Stimulated activated naive CD4-positive, alpha-beta T cell (primary cell): ENCODE data around the gene C12orf75.
"Not testable (repeated sequence)": the region's sequence is repeated elsewhere in the genome, so short reads cannot be mapped to it uniquely, and the experiment has no call there.

Experiments
- DNase-seq, 6 experiments: peaks; one replicate each; lab custom pipeline; 2025; lab: John Stamatoyannopoulos, UW

The C12orf75 gene

GRCh38 chr12:105330283-105330930 is at the start of gene C12orf75:
Gene C12orf75 (plus strand): TSS chr12:105330691. CDS start chr12:105330892, 201 bp downstream.
- DNase-seq: peak; percentile 53 to 77 (median 66)

GRCh38 chr12:105280966-105281693 is 49.4 kb upstream of the C12orf75 start:
- no peak for DNase-seq

DNA sequence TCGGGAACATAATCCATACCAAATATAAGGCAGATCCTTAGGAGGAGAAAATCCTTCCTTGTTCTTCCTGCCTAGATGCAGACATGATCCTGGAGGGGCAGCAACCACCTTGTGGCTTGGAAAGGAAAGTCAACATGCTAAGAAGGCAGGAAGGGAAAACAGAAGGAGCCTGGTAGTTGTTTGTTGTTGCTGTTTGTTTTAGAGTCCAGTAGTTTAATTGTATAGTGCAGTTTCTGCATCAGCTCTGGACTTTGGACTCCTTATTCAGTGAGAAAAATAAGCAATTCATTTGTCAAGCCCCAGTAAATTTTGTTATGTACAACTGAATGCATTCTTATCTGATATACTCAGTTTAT is 48.8 kb upstream of the C12orf75 start:
- DNase-seq: no peak

- DNase-seq: no peak
Measured at GRCh38 chr12:105285378-105285777, 45.1 kb upstream of the C12orf75 start.

DNA sequence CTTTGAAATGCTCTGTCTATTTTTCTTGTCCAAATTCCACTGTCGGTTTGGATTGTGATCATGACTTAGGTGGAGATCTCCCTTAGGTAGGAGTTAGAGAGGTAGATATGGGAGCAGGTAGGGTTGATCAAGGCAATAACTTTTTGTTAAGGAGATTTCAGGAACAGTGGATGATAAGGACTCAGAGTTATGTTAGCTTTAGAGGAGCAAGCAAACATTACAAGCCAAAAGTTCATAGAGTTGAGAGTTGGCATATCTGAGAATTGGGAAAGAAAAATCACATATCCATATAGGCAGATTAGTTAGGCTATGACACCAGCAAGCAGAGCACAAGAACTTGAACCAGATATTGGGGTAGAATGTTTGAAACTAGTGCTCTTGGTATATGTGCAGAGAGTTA is 43.1 kb upstream of the C12orf75 start:
- no peak for DNase-seq

DNA sequence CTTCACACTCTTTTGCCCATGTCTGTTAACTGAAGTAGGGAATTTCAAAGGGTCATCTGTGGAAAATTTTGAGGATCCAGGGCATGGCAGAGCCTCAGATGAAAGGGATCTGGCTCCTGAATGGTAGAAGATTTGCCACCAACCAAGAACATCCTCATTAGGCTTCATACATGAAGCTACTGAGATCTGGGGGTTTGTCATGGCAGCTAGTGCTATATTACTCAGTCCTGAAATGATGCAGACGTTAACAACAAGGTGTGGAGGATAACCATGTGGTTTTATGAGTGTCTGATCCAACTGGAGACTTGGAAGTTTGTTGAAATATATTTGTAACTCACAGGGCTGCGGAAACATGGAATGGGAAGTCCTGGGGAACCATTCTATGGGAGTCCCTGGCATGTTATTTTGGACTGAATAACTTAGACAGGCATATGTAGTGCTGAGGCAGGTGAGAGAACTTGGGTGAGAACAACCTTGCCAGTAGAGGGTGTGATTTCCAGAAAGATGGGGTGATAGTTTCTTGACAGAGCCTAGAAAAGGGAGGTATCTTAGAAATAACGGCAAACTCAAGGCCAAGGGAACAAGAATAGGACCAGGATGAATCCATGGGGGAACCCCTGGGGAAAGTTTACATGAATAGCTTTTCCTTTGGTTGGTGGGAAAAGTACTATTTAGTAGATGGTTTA is 42.0 kb upstream of the C12orf75 start:
- DNase-seq: no peak

DNA sequence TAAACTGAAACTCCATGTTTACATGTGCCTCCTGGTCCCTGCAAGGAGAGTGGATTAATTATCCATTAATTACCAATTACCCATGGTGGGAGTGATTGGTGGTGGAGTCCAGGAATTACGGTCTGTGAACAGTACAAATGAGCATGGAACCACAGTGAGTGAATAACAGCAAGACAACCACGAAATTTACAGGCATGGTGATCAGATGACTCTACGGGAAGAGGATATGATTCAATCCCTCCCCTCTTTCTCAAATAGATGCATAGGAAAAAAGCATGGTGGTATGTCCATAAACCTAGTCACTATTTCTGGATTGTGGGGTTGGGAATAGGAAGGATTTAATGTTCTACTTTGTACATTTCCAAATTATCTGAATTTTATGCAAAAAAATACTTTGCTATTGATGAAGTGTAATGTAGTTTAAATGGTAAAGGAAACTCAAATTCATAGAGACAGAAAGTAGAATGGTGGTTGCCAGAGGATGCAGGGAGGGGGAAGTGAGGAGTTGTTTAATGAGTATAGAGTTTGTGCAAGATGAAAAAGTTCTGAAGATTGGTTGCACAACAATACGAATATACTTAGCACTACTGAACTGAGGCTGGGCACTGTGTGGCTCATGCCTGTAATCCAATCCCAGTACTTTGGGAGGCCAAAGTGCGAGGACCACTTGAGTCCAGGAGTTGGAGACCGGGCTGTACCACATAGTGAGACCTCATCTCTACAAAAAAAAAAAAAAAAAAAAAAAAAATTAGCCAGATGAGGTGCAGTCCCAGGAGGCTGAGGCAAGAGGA is 41.2 kb upstream of the C12orf75 start:
- DNase-seq: no peak

DNA sequence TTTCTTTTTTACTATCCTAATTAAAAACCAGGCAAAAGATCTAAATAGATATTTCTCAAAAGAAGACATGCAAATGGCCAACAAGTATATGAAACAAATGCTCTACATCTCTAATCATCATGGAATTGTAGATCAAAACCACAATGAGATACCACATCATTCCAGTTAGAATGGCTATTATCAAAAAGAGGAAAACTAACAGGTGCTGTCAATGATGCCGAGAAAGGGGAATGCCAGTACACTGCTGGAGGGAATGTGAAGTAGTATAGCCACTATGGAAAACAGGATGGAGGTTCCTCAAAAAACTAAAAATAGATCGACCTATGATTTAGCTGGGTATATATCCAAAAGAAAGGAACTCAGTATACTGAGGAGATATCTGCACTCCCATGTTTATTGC is 39.0 kb upstream of the C12orf75 start:
- no peak for DNase-seq

- DNase-seq: no peak
Measured at GRCh38 chr12:105292705-105293104, 37.8 kb upstream of the C12orf75 start.

- no peak for DNase-seq
Measured at GRCh38 chr12:105293187-105293586, 37.3 kb upstream of the C12orf75 start.

DNA sequence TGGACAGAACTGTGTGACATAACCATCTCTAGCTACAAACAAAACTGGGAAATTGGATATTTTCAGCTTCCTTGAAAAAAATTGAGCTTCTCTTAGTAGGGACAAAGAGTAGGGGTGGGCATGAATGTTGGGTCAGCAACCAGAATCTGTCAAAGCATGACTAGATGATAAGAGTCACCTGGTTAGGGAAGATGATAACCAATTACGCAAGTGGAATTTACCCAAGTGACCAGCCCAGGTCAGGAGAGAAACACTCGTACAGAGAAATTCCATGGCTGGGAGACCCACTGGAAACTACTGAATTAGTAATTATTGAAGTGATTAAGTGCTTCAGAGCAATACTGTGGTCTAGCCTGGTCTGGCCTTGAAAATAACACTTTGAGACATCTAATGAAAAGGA is 36.3 kb upstream of the C12orf75 start:
- DNase-seq: no peak

DNA sequence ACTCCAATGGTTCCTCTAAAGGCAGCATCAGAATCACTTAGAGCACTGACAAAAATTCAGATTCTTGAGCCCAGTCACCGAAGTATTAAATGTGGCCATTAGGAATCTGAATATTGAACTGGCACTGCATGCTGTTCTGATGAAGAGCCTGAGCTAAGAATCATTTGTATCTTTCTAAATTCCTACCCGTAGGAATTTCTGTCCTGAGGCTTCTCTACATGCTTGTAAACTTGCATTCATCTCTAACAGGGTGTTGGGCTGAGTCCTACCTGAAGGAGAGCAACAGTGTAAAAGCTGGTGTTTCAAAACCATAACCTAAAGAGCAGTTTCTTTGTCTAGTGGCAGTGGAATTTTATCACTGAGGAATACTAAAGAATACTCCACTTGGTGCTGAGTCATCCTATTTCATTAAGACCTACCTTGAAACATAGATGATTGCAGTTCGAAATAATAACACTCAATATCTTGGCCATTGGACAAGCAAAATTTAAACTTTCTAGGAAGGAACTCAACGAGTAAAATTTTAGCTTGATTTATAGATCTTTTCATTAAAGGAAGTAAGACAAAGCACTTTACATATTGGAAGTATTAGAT is 35.5 kb upstream of the C12orf75 start:
- no peak for DNase-seq

- DNase-seq: no peak
Measured at GRCh38 chr12:105296116-105297089, 34.1 kb upstream of the C12orf75 start.

GRCh38 chr12:105300883-105301282 is 29.6 kb upstream of the C12orf75 start:
- no peak for DNase-seq

DNA sequence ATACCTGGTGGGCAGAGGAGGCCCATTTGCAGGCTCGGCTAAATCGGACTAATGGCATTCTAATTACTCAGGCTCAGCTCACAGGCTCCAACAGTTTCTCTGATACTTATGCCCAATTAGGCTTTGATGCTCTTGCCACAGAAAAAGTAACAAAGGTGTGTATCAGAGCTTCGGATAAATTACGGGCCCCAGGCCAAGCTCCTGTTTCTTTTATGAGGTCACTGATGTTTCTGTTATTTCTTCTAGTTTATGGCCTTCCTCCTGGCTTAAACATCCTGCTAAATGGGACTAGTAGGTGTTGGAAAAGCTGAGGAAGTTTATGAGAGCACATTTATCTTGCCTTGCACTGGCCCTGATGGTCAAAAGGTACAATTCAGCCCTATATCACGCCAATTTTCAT is 28.8 kb upstream of the C12orf75 start:
- no peak for DNase-seq

DNA sequence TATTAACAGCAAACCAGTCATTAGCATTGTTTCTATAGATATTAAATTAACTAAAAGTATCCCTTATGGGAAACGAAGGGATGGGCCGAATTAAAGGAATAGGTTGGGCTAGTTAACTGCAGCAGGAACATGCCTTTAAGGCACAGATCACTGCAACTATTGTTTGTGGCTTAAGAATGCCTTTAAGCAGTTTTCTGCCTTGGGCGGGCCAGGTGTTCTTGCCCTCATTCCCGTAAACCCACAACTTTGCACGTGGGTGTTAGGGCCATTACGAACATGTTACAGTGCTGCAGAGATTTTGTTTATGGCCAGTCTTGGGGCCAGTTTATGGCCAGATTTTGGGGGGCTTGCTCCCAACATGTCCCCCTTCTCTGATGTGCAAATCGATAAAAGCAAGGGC is 27.5 kb upstream of the C12orf75 start:
- DNase-seq: not testable (repeated sequence)

DNA sequence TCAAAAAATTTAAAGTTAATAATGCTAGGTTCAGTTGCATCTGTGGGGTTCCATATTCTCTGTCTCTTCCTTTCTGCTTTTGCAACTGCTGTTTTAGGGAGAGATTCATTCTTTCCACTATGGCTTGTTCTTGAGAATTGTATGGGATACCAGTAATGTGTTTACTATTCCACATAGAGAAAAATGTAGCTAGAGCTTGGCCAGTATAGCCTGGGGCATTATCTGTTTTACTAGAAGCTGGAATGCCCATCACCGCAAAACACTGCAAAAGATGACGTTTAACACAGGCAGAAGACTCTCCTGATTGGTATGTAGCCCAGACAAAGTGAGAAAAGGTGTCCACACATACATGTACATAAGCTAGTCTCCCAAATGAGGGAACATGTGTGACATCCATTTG is 25.9 kb upstream of the C12orf75 start:
- not testable (repeated sequence) for DNase-seq

GRCh38 chr12:105307601-105308314 is 22.7 kb upstream of the C12orf75 start:
- DNase-seq: not testable (repeated sequence)

GRCh38 chr12:105308839-105309238 is 21.7 kb upstream of the C12orf75 start:
- DNase-seq: not testable (repeated sequence)

- DNase-seq: not testable (repeated sequence)
Measured at GRCh38 chr12:105309384-105309783, 21.1 kb upstream of the C12orf75 start.
